Smooth muscle cell (in vitro differentiated cells): ENCODE measurements around the gene RREB1. TPM values are rescaled to one million over a fixed set of nuclear protein-coding genes. Genes with fewer than 3 reads are reported as not detected.
A peak's percentile ranks its signal among the peaks of the same experiment; 100 is the strongest.

Experiments used
- DNase-seq: peaks from one replicate; lab custom pipeline; 2025; ENCODE audit not compliant: unreplicated experiment; lab: John Stamatoyannopoulos, UW
- H2AFZ ChIP-seq: fragments of 200-600 bp; sonication (generic); 2 replicates; pipeline ENCODE4 v1.6.0; 2016; ENCODE audit warnings: antibody characterized with exemption, low read depth, mild to moderate bottlenecking
- H3F3A ChIP-seq: fragments of 200-600 bp; sonication (generic); 2 replicates; pipeline ENCODE4 v1.6.0; 2017; ENCODE audit warnings: antibody characterized with exemption, low read depth
- H3K27ac ChIP-seq: fragments of 200-600 bp; sonication (generic); 2 replicates; pipeline ENCODE4 v1.5.1; 2016; ENCODE audit warnings: low read depth, mild to moderate bottlenecking
- H3K27me3 ChIP-seq: fragments of 200-600 bp; sonication (generic); 2 replicates; pipeline ENCODE4 v1.6.1; 2016; ENCODE audit warnings: low read depth, mild to moderate bottlenecking
- H3K36me3 ChIP-seq: fragments of 200-600 bp; sonication (generic); 2 replicates; pipeline ENCODE4 v1.5.1; 2016; ENCODE audit warnings: low read depth
- H3K4me1 ChIP-seq: fragments of 200-600 bp; sonication (generic); 2 replicates; pipeline ENCODE4 v1.5.1; 2016; ENCODE audit warnings: low read depth
- H3K4me2 ChIP-seq: fragments of 200-600 bp; sonication (generic); 2 replicates; pipeline ENCODE4 v1.6.0; 2016; ENCODE audit warnings: mild to moderate bottlenecking
- H3K4me3 ChIP-seq: fragments of 200-600 bp; sonication (generic); 2 replicates; pipeline ENCODE4 v1.5.1; 2016; ENCODE audit warnings: mild to moderate bottlenecking
- H3K79me2 ChIP-seq: fragments of 200-600 bp; sonication (generic); 2 replicates; pipeline ENCODE4 v1.6.0; 2016; ENCODE audit warnings: low read depth, mild to moderate bottlenecking
- H3K9ac ChIP-seq: fragments of 200-600 bp; sonication (generic); 2 replicates; pipeline ENCODE4 v1.6.0; 2016; ENCODE audit warnings: low read depth
- H3K9me3 ChIP-seq: fragments of 200-600 bp; sonication (generic); replicated peaks from 2 replicates; pipeline ENCODE4 v1.5.1; 2016; ENCODE audit warnings: low read depth
- H4K20me1 ChIP-seq: fragments of 200-600 bp; sonication (generic); 2 replicates; pipeline ENCODE4 v1.6.0; 2016; ENCODE audit warnings: low read depth
- CTCF ChIP-seq: fragments of 200-600 bp; sonication (generic); IDR thresholded peaks from 2 replicates; pipeline ENCODE4 v1.5.1; 2017; ENCODE audit warnings: borderline replicate concordance, mild to moderate bottlenecking, antibody characterized with exemption; ENCODE audit not compliant: insufficient read depth, poor library complexity, severe bottlenecking
- WGBS: methylation state at CpG from one replicate; pipeline ENCODE4 v1.1.7; 2016; ENCODE audit warnings: low lambda C conversion rate; 5-methylcytosine and 5-hydroxymethylcytosine counted together
- polyA plus RNA-seq: library from polyadenylated mRNA; unstranded; fragments of >200 nt; fragmentation: Nextera tagmentation; extraction: Ambion mirVana; gene quantifications from 2 replicates; pipeline ENCODE4 v1.2.1, GENCODE V29; 2016
- total RNA-seq: library from RNA; depleted of rRNA; stranded (reverse); fragments of >200 nt; gene quantifications from 2 replicates; pipeline ENCODE4 v1.2.3, GENCODE V29; 2014

Gene RREB1
- total and polyA plus RNA-seq, 2 experiments from 2014 or later = 13.2 to 26.1 TPM

GRCh38 chr6:7150381-7151064 is 42.8 kb downstream of the RREB1 start:
- Histone ChIP-seq H3F3A (peaks cover 1% of the 10 kb centered on the region), H3K27me3 (no peaks in the 10 kb centered on the region), H3K27ac (no peak overlapping the region), H3K36me3 (no peaks in the 10 kb centered on the region), H3K4me1 (peaks cover 44% of the 10 kb centered on the region), H2AFZ (no peak overlapping the region), H3K4me2 (no peak overlapping the region), H3K9ac (no peak overlapping the region), H4K20me1 (peaks cover 93% of the 10 kb centered on the region), H3K4me3 (no peak overlapping the region), H3K9me3 (no peaks in the 10 kb centered on the region), H3K79me2 (peaks cover 95% of the 10 kb centered on the region)
- no peak for DNase-seq
- TF ChIP-seq CTCF = no peak
- WGBS = 75% methylated on average over 14 of the region's 14 CpGs

GRCh38 chr6:7151381-7151780 is 43.6 kb downstream of the RREB1 start:
- no peak for TF ChIP-seq CTCF
- no peaks in the 10 kb centered on the region for H3F3A ChIP-seq
- no peak overlapping the region for H2AFZ ChIP-seq
- peaks cover 44% of the 10 kb centered on the region for H3K4me1 ChIP-seq
- peaks cover 97% of the 10 kb centered on the region for H4K20me1 ChIP-seq
- H3K36me3 ChIP-seq = no peaks in the 10 kb centered on the region
- 56% methylated on average over 2 of the region's 2 CpGs for WGBS
- H3K4me3 ChIP-seq = no peak overlapping the region
- no peak overlapping the region for H3K4me2 ChIP-seq
- no peak overlapping the region for H3K27ac ChIP-seq
- H3K79me2 ChIP-seq = peaks cover 94% of the 10 kb centered on the region
- no peaks in the 10 kb centered on the region for H3K27me3 ChIP-seq
- H3K9me3 ChIP-seq = no peaks in the 10 kb centered on the region
- no peak overlapping the region for H3K9ac ChIP-seq
- no peak for DNase-seq

GRCh38 chr6:7152462-7152861 is 44.7 kb downstream of the RREB1 start:
- Histone ChIP-seq H3K9ac (no peak overlapping the region), H3K9me3 (no peaks in the 10 kb centered on the region), H3K4me1 (peaks cover 42% of the 10 kb centered on the region), H4K20me1 (peaks cover 99% of the 10 kb centered on the region), H3K4me2 (no peak overlapping the region), H2AFZ (no peak overlapping the region), H3K27ac (peak overlapping the region; percentile 13), H3K4me3 (no peak overlapping the region), H3K36me3 (no peaks in the 10 kb centered on the region), H3K79me2 (peaks cover 96% of the 10 kb centered on the region), H3F3A (no peaks in the 10 kb centered on the region), H3K27me3 (no peaks in the 10 kb centered on the region)
- TF ChIP-seq CTCF = no peak
- no peak for DNase-seq

- Histone ChIP-seq H3K9ac (no peak overlapping the region), H3K36me3 (no peaks in the 10 kb centered on the region), H2AFZ (no peak overlapping the region), H3K4me3 (no peak overlapping the region), H3K4me1 (peaks cover 39% of the 10 kb centered on the region), H3K27ac (no peak overlapping the region), H3K4me2 (no peak overlapping the region), H3K79me2 (peaks cover 94% of the 10 kb centered on the region), H4K20me1 (peaks cover 99% of the 10 kb centered on the region), H3K27me3 (no peaks in the 10 kb centered on the region), H3F3A (no peaks in the 10 kb centered on the region), H3K9me3 (no peaks in the 10 kb centered on the region)
- 94% methylated on average over 2 of the region's 2 CpGs for WGBS
- TF ChIP-seq CTCF = no peak
- no peak for DNase-seq
These were observed 46.0 kb downstream of the RREB1 start for GRCh38 chr6:7153789-7154188.
